Stimulated activated CD8-positive, alpha-beta memory T cell treated with anti-CD3 and anti-CD28 coated beads, Interleukin-15, amount 100 ng/mL, for 48 hours (primary cell): ENCODE results near the gene PRKAR1B.

Experiments used
- DNase-seq, 2 donors: peaks; one replicate each; pipeline ENCODE4 v3.0.0-alpha.2; 2020; ENCODE audit warnings: low read depth in 2 of 2

PRKAR1B gene

GRCh38 chr7:540997-541396 is 186.1 kb downstream of the PRKAR1B start:
- no peak for DNase-seq

- DNase-seq = no peak
Measured at GRCh38 chr7:540579-540978, 186.5 kb downstream of the PRKAR1B start.

GRCh38 chr7:539731-540411 is 187.2 kb downstream of the PRKAR1B start:
- DNase-seq = no peak

GRCh38 chr7:538764-539685 is 188.1 kb downstream of the PRKAR1B start:
- no peak for DNase-seq

GRCh38 chr7:537911-538634 is 189.0 kb downstream of the PRKAR1B start:
- no peak for DNase-seq

- DNase-seq = no peak
Measured at GRCh38 chr7:536231-536630, 190.8 kb downstream of the PRKAR1B start.

GRCh38 chr7:534959-535358 is 192.1 kb downstream of the PRKAR1B start:
- no peak for DNase-seq

- DNase-seq = no peak
Measured at GRCh38 chr7:534075-534474, 193.0 kb downstream of the PRKAR1B start.

- DNase-seq = no peak
Measured at GRCh38 chr7:533266-533665, 193.8 kb downstream of the PRKAR1B start.

- DNase-seq = no peak
Measured at GRCh38 chr7:532379-533143, 194.5 kb downstream of the PRKAR1B start.

GRCh38 chr7:531777-532176 is 195.3 kb downstream of the PRKAR1B start:
- DNase-seq = no peak

- no peak for DNase-seq
Measured at GRCh38 chr7:528451-528850, 198.6 kb downstream of the PRKAR1B start.

GRCh38 chr7:527723-528122 is 199.4 kb downstream of the PRKAR1B start:
- no peak for DNase-seq

GRCh38 chr7:526460-527034 is 200.5 kb downstream of the PRKAR1B start:
- no peak for DNase-seq

GRCh38 chr7:525740-526139 is 201.3 kb downstream of the PRKAR1B start:
- DNase-seq = no peak

- no peak for DNase-seq
Measured at GRCh38 chr7:524800-525199, 202.3 kb downstream of the PRKAR1B start.

- no peak for DNase-seq
Measured at GRCh38 chr7:523347-524336, 203.4 kb downstream of the PRKAR1B start.

- no peak for DNase-seq
Measured at GRCh38 chr7:522951-523314, 204.1 kb downstream of the PRKAR1B start.

GRCh38 chr7:522071-522950 is 204.8 kb downstream of the PRKAR1B start:
- no peak for DNase-seq
